Esophagus squamous epithelium (tissue), 5 donors: ENCODE data around the gene DOCK11. TPM values are rescaled to one million over a fixed set of nuclear protein-coding genes. Genes with fewer than 3 reads are reported as not detected.

Source experiments
- DNase-seq: peaks from one replicate; lab custom pipeline; 2025; lab: John Stamatoyannopoulos, UW
- H3K27ac ChIP-seq, 4 donors: fragments of 200-600 bp; sonication (generic); one replicate each; pipeline ENCODE4 v1.5.1; 2016 to 2019; ENCODE audit warnings: mild to moderate bottlenecking in 1 of 4
- H3K27me3 ChIP-seq, 4 donors: fragments of 200-600 bp; sonication (generic); 1 replicate in 3 of 4; 2 replicates in 1 of 4; pipeline versions ENCODE4 v1.5.1 to v1.6.0; 2017 to 2021; ENCODE audit warnings: antibody characterized with exemption in 1 of 4
- H3K36me3 ChIP-seq, 3 donors: fragments of 200-600 bp; sonication (generic); one replicate each; pipeline ENCODE4 v1.5.1; 2016 to 2019
- H3K4me1 ChIP-seq, 3 donors: fragments of 200-600 bp; sonication (generic); one replicate each; pipeline ENCODE4 v1.5.1; 2017 to 2019
- H3K4me3 ChIP-seq, 4 donors: fragments of 200-600 bp; sonication (generic); 1 replicate in 3 of 4; 2 replicates in 1 of 4; pipeline ENCODE4 v1.5.1; 2016 to 2019; ENCODE audit warnings: mild to moderate bottlenecking in 2 of 4, moderate library complexity in 1 of 4
- H3K9me3 ChIP-seq, 3 donors: fragments of 200-600 bp; sonication (generic); one replicate each; pipeline ENCODE4 v1.5.1; 2016 to 2019
- CTCF ChIP-seq, 6 experiments: fragments of 450-650 bp in 4 of 6; fragments of 200-600 bp in 2 of 6; sonication (generic) in 2 of 6; IDR thresholded peaks; one replicate each; pipeline ENCODE4 v1.5.1; 2016 to 2019; ENCODE audit warnings: antibody characterized with exemption in 6 of 6, mild to moderate bottlenecking in 4 of 6, moderate library complexity in 4 of 6
- POLR2A ChIP-seq, 4 donors: fragments of 450-650 bp; IDR thresholded peaks; one replicate each; pipeline ENCODE4 v1.6.1; 2017; ENCODE audit warnings: antibody characterized with exemption in 4 of 4, mild to moderate bottlenecking in 4 of 4, moderate library complexity in 3 of 4
- WGBS, 2 donors: methylation state at CpG; one replicate each; pipeline ENCODE4 v1.1.5; 2018; 5-methylcytosine and 5-hydroxymethylcytosine counted together
- intact Hi-C: fragments of 100-400 bp; cut with DNase I; formaldehyde crosslinking; loops from one replicate; pipeline ENCODE4 v1.15.0; 2022
- total RNA-seq, 4 donors: library from RNA; depleted of rRNA; stranded (reverse); fragments of >200 nt; gene quantifications; one replicate each; pipeline ENCODE4 v1.1.0, GENCODE V29; 2016
- donor health status: DM: yes; HTN: yes; CAD: no.

DOCK11 gene
- 10 to 100 TPM in 2 of 4 donors, 1 to 10 TPM in 2; 1.1 to 16.4 (median 11.0) TPM for total RNA-seq

- Histone ChIP-seq H3K4me3 (peak within 1 kb of the TSS; percentile 45 to 80 (median 61)), H3K27me3 (peaks cover 0 to 4% (median 1%) of the 10 kb centered on the region in 4 donors), H3K4me1 (peaks cover 0 to 31% (median 3%) of the 10 kb centered on the region in 3 donors), H3K36me3 (no peaks in the 10 kb centered on the region), H3K9me3 (no peaks in the 10 kb centered on the region), H3K27ac (peak within 1 kb of the TSS; percentile 73 to 94 (median 82))
- TF ChIP-seq POLR2A (IDR thresholded peaks at IDR 0.05): peak in 2 of 4 donors; percentile 42 to 64
- no peak for TF ChIP-seq CTCF (IDR thresholded peaks at IDR 0.05)
- intact Hi-C loops: no loop called here
- WGBS, 2 donors: 29 to 73% methylated on average over 9 to 11 of the region's 64 CpGs
- DNase-seq: peak; percentile 36
Measured at GRCh38 chrX:118495061-118495921, at the start of gene DOCK11. Gene DOCK11 (plus strand): TSS chrX:118495815. CDS start chrX:118495972, 157 bp downstream.

GRCh38 chrX:118448273-118448783 lies 47.3 kb upstream of the DOCK11 start:
- Histone ChIP-seq H3K27ac (no peak overlapping the region), H3K4me1 (no peaks in the 10 kb centered on the region), H3K27me3 (no peaks in the 10 kb centered on the region), H3K9me3 (no peaks in the 10 kb centered on the region), H3K36me3 (peaks cover 0 to 76% (median 0%) of the 10 kb centered on the region in 3 donors), H3K4me3 (no peak overlapping the region)
- no peak for TF ChIP-seq POLR2A (IDR thresholded peaks at IDR 0.05)
- DNase-seq: no peak
- intact Hi-C loops: no loop called here
- WGBS, 2 donors: 56 to 59% methylated on average over 2 to 3 of the region's 3 CpGs

GRCh38 chrX:118455013-118455412 lies 40.6 kb upstream of the DOCK11 start:
- no peak for DNase-seq
- H3K27me3 ChIP-seq: no peaks in the 10 kb centered on the region
- H3K4me3 ChIP-seq: no peak overlapping the region
- WGBS, 2 donors: 82% methylated on average over 3 of the region's 3 CpGs; no CpG with 5 or more reads in 1 of the 2 donors
- TF ChIP-seq POLR2A (IDR thresholded peaks at IDR 0.05): no peak
- no peak for TF ChIP-seq CTCF (IDR thresholded peaks at IDR 0.05)
- no peak overlapping the region for H3K27ac ChIP-seq
- intact Hi-C loops: no loop called here
- no peaks in the 10 kb centered on the region for H3K9me3 ChIP-seq
- no peaks in the 10 kb centered on the region for H3K4me1 ChIP-seq
- peaks cover 0 to 23% (median 0%) of the 10 kb centered on the region in 3 donors for H3K36me3 ChIP-seq

GRCh38 chrX:118459494-118459893 lies 36.1 kb upstream of the DOCK11 start:
- H3K4me3 ChIP-seq: no peak overlapping the region
- intact Hi-C loops: no loop called here
- DNase-seq: no peak
- H3K9me3 ChIP-seq: no peaks in the 10 kb centered on the region
- H3K27ac ChIP-seq: no peak overlapping the region
- peak; percentile 28 to 54 (median 38) for TF ChIP-seq CTCF (IDR thresholded peaks at IDR 0.05)
- TF ChIP-seq POLR2A (IDR thresholded peaks at IDR 0.05): no peak
- H3K36me3 ChIP-seq: no peaks in the 10 kb centered on the region
- 0 to 28% methylated on average over 4 of the region's 4 CpGs for WGBS, 2 donors
- no peaks in the 10 kb centered on the region for H3K27me3 ChIP-seq
- H3K4me1 ChIP-seq: no peaks in the 10 kb centered on the region

- H3K4me1 ChIP-seq: no peaks in the 10 kb centered on the region
- no peaks in the 10 kb centered on the region for H3K36me3 ChIP-seq
- intact Hi-C loops: loop anchor here (10.0 kb wide), 1 partner anchor 130 kb away; no protein-coding TSS in a partner anchor
- H3K9me3 ChIP-seq: no peaks in the 10 kb centered on the region
- no peak for DNase-seq
- H3K27ac ChIP-seq: no peak overlapping the region
- H3K27me3 ChIP-seq: no peaks in the 10 kb centered on the region
- 61 to 77% methylated on average over 6 of the region's 6 CpGs for WGBS, 2 donors
- TF ChIP-seq CTCF (IDR thresholded peaks at IDR 0.05) (no peak), POLR2A (IDR thresholded peaks at IDR 0.05) (no peak)
- no peak overlapping the region for H3K4me3 ChIP-seq
Measured at GRCh38 chrX:118464501-118464900, 31.1 kb upstream of the DOCK11 start.
